GM21576 (cell line): ENCODE measurements around the gene TEAD2.
"Not testable (repeated sequence)": the region's sequence is repeated elsewhere in the genome, so short reads cannot be mapped to it uniquely, and the experiment has no call there.

Experiments used
- ATAC-seq: cut with Tn5 transposase; IDR thresholded peaks from one replicate; pipeline ENCODE4 v1.9.1; 2021; ENCODE audit warnings: mild to moderate bottlenecking, moderate library complexity; ENCODE audit not compliant: unreplicated experiment

The TEAD2 gene

DNA sequence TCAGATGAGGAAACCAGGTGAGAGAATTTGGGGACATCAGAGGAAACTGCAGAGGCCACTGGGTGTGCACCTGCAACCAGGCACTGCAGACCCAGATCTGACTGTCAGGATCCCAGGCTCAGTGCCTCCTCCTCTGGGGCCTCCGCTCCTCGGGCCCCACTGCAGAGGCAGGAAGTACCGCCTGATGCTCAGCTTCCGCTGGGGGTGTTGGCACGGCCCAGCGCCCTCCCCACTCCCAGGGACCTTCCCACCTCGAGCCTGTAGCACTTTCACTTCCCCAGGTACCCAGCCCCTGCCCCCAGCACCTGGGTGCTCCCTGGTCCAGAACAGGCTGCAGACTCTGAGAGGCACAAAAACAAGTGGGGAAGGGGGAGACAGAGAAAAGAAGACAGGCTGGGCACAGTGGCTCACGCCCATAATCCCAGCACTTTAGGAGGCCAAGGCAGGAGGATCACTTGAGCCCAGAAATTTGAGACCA, 28.4 kb downstream of the TEAD2 start:
- peak; percentile 41 for ATAC-seq

DNA sequence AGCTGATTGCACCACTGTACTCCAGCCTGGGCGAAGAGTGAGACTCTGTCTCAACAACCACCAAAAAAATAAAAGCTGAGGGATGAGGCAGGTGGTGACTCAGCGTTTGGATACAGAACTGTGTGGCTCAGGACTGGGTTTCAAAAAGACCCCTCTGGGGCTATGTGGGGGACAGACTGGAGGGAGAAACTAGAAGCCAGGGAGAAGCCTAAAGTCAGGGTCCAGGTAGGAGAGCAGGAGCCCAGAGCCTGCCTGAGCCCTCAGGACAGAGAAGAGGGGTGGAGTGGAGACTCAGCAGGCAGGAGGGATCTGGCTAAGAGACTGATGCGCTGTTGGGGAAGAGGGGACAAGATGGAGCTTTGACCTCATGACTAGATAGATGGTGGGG, 28.8 kb downstream of the TEAD2 start:
- no peak for ATAC-seq

DNA sequence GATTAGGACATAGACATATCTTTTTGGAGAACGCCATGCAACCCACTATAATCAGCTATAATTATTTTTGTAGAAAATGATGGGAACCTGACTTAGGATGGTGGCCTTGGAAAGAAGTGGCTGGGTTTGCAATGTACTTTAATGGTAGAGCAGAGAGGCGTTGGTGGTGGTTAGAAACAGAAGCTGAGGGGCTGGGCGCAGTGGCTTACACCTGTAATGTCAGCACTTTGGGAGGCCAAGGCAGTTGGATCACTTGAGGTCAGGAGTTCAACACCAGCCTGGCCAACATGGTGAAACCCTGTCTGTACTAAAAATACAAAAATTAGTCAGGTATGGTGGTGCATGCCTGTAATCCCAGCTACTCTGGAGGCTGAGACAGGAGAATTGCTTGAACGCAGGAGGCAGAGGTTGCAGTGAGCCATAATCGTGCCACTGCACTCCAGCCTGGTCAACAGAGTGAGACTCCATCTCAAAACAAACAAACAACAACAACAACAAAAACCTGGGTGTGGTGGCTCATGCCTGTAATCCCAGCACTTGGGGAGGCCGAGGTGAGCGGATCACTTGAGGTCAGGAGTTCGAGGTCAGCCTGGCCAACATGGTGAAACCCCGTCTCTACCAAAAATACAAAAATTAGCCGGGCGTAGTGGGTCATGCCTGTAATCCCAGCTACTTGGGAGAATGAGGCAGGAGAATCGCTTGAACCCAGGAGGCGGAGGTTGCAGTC, 29.4 kb downstream of the TEAD2 start:
- ATAC-seq: not testable (repeated sequence)

DNA sequence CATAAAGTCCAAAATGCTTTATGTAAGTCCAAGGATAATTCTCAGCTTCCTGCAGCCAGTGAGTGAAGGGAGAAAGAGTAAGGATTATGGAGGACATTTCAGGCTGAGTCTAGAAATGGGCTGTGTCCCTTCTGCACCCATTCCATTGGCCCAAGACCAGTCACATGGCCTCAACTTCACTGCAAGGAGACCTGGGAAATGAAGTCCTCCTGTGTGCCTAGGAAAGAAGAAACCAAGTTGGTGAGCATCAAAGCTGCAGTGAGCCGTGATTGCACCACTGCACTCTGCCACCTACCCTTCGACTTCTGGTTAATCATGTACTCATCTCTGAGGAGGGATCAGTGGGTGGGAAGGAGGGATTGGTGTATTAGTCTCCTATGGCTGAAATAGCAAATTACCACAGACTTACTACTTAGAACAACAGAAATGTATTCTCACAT, 30.6 kb downstream of the TEAD2 start:
- ATAC-seq: peak; percentile 35

DNA sequence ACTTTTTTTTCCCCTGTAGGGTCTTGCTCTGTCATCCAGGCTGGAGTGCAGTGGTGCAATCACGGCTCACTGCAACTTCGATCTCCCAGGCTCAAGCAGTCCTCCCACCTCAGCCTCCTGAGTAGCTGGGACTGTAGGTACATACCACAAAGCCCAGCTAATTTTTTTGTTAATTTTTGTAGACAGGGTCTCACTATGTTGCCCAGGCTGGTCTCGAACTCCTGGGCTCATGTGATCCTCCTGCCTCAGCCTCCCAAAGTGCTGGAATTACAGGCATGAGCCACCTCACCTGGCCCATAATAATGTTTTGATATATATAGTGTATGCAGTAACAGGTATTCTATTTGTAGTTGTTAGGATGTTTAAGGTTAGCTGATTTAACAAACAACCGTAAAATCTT, 31.0 kb downstream of the TEAD2 start:
- not testable (repeated sequence) for ATAC-seq

DNA sequence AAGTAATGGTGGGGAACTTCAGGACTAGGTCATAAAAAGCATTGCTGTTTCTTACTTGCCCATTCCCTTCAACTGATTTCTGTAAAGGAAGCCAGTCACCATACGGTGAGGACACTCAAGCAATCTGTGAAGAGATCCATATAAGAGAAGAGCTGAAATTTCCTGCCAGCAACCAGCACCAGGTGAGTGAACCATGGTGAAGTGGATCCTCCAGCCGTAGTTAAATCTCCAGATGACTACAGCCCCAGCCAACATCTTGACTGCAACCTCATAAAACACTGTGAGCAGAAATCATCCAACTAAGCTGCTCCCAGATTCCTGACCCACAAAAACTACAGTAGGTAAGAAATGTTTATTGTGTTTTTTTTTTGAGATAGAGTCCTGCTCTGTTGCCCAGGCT, 33.5 kb downstream of the TEAD2 start:
- ATAC-seq: no peak

DNA sequence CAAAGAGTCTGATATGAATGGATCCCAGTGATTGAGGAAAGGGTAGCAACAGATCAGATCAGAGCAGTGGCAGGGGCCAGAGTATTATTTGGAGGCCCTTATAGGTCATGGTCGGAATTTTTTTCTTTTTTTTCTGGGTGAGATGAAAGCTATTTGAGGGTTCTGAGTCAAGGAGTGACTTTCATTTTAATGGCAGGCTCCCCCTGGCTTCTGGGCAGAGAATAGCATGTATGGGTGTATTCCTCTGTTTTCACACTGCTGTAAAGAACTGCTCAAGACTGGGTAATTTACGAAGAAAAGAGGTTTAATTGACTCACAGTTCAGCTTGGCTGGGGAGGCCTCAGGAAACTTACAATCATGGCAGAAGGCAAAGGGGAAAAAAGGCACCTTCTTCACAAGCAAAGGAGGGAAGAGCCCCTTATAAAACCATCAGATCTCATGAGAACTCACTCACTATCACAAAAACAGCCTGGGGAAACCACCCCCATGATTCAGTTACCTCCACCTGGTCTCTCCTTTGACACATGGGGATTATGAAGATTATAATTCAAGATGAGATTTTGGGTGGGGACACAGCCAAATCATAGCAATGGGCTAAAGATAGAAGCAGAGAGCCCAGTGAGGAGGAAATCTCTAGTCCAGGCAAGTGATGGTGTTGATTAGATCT, 34.2 kb downstream of the TEAD2 start:
- ATAC-seq: no peak

DNA sequence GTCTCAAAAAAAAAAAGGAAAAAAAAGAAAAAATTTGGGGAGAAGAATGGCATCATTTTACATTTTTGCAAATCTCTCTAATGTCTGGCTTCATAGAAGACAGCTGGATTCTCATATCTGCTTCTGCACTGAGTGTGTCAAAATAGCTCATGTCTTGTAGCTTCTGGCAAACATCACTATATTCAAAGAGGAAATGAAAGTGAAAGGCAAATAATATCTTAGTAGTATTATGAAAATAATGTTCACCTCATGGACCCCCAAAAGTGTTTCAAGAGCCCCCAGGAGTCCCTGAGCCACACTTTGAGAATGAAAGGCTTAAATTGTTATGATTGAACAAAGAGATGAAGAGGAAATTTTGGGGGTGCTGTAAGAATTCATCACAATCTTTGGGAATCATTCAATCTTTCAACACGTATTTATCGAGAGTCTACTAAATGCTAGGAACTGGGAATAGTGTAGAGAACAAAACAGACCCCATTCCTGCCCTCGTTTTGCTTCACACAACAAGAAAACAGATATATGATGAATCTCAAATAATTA, 36.0 kb downstream of the TEAD2 start:
- ATAC-seq: no peak

DNA sequence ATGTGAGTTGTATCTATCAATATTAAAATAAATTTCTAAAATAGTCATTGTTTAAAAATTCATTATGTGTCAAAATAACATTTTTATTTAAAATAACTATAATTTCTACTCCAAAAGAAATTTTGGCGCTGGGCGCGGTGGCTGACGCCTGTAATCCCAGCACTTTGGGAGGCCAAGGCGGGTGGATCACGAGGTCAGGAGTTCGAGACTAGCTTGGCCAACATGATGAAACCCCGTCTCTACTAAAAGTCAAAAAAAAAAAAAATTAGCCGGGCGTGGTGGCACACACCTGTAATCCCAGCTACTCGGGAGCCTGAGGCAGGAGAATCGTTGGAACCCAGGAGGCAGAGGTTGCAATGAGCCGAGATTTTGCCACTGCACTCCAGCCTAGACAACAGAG, 36.5 kb downstream of the TEAD2 start:
- ATAC-seq: not testable (repeated sequence)

DNA sequence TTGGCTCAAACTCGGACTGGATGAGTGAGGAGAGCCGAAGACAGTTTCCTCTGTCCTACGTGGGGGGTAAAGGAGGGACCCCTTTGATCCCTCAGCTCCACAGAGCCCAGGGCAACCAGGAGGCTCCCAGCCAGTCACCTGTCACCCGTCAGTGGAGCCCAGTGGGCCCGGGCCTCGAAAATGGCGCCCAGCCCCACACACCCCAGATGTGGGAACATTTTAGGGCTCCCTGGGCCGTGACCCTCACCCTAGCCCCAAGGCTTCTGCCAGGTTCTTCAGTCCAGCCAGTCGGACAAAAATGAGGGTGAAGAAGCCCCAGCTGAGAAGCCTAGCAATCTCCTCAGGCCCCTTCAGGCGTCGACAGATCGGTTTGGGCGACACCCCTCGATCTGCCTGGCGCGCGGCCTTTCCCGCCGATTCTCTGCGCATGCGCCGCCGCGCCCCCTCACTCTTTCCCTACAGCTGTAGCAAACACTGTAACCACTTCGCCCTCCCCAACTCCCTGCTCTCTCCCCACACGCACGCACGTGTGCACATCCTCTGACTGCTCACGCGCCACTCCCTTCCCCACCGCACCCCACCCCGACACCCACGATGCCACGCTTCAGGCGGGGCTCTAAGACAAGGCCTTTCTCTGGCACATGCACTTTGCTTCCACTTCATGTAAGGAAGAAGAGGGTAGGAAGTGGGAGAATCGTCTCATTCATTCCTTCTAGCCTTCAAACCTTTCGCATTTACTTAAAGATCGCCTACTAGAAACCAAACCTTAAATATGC, 37.2 kb downstream of the TEAD2 start, which contains the start of gene SLC6A16:
Gene SLC6A16 (minus strand): TSS at position 391 of the 776 bp plus-strand sequence. CDS start 13,844 bp downstream, outside the sequence.
- no peak for ATAC-seq

DNA sequence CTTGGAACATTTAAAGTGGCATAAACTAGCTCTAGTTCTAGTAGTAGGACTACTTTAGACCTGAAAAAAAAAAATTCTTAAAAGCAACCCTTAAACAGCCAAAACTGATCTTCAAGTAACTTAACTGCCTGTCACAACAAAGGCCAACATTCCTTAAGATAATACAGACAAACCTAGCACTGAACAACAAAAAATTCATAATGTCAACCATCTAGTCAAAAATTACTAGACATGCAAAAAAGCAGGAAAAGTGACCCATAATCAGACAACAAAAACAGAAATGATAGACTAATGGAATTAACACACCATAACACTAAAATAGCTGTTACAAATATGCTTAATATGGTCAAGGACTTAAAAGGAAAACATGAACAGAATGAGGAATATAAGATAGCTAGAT, 43.9 kb downstream of the TEAD2 start:
- no peak for ATAC-seq

DNA sequence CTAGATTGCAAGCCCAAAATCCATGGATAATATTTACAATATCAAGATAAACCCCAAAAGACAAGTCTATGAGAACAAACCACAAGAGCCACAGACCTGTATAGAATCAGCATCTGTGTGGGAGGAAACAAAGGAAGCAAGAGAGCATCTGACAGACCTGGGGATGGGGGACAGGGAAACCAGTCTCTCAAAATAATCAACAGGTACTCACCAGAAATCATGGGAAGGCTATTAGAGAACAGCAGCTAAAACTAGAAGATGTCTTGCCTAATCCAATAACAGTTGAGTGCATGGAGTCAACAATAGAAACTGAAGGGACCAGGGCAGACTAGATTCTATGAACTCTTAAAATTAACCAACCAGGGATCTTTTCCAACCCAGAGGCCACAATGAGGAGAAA, 45.9 kb downstream of the TEAD2 start:
- no peak for ATAC-seq

DNA sequence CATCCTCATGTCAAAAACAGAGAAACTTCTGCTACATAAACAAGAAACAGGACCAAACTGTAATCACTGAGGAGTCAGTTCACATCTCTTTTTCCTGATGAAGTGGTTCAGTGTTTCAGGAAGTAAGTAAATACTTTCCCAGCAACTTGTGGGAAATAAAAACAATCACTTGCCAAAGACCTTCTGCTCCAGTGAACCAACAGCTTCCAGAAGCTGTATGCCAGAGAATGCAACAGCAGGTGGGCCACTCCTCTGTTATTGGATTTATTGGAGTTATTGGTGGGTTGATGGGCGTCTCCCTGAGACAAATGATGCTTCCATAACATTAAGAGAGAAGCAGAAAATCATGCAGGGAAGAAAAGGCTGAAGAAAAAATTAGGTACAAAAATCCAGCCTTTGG, 47.1 kb downstream of the TEAD2 start:
- ATAC-seq: no peak

DNA sequence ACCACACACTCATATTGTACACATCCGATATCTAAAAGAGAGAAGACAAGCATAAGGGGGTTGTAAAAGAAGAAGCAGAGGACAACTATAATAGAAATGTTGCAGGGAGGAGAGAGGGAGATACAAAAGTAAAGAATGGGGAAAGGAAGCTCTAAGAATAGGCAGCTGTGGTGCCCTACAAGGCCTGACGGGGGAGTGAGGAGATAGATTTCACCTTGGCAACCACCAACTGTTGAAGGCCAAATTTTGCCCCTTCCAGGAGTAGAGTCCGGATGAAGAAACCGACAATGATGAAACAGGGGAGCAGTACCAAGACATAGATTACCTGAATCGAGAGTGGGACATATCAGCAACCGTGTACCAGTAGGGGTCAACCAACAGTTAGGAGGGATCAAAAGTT, 53.1 kb downstream of the TEAD2 start:
- no peak for ATAC-seq

DNA sequence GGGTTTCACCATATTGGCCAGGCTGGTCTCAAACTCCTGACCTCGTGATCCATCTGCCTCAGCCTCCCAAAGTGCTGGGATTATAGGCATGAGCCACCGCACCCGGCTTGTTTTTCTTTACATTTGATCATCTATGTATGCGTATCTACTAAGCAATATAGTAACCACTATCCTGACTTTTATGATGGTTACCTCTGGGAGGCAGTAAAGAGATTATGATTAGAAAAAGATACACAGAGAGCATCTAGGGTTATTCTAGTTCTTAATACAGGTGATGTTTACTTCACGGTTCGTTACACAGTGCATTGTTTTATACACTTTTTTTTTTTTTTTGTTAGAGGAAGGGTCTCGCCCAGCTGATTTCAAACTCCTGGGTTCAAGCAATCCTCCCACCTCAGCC, 55.5 kb downstream of the TEAD2 start:
- not testable (repeated sequence) for ATAC-seq

DNA sequence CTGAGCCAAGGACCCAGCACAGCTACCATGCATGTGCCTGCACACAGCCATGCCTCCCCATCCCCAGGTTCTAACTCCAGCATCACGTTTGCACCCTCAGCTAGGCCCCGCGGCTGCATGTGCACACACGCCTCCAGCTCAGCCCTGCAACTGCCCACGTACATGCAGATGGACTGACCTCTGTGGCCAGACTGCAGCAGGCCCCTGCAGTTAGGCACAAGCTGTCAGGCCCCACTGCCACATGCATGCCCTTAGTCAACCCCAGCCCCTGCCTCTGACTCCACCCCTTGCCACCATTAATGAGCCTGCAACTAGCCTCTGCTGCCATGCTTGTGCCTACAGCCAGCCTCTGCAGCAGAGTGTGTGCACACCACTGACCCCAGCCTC, 60.4 kb downstream of the TEAD2 start:
- no peak for ATAC-seq

DNA sequence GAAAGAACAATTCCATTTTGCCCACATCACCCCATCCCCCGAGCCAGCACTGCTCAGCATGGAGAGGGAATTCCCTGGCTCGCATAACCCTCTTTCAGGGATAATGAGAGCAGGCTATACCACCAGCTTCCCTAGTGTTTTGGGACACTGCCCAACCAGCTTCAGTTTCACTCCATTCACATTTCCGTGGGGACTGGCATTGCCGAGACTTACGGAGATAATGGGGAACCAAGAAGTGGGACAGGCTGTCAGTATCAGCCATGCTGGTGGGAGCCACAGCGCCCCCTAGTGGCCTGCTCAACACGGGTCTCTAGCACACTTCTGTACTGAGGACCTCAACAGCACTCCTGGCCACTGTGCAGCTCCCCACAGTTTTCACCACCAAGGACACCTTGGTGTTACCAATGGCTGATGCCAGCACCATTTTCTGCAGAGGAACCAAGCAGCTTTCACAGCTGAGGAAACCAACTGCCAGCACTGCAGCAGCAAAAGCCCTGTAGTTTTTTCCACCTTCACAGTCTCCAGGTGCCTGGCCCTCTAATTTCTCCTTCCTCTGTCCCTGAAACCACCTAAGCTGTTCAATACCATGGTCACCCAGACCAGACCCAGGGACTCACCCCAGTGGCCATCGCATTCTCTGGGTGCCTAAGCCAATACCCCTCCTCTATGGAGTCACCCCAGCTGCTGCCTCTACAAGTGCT, 60.9 kb downstream of the TEAD2 start:
- ATAC-seq: no peak

DNA sequence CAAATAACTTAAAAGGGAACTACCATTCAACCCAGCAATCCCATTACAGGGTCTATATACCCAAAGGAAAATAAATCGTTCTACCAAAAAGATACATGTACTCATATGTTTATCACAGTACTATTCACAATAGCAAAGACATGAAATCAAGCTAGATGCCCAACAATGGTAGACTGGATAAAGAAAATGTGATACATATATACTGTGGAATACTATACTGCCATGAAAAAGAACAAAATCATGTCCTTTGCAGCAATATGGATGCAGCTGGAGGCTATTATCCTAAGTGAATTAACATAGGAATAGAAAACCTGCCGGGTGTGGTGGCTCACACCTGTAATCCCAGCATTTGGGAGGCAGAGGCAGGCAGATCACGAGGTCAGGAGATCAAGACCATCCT, 63.6 kb downstream of the TEAD2 start:
- not testable (repeated sequence) for ATAC-seq

DNA sequence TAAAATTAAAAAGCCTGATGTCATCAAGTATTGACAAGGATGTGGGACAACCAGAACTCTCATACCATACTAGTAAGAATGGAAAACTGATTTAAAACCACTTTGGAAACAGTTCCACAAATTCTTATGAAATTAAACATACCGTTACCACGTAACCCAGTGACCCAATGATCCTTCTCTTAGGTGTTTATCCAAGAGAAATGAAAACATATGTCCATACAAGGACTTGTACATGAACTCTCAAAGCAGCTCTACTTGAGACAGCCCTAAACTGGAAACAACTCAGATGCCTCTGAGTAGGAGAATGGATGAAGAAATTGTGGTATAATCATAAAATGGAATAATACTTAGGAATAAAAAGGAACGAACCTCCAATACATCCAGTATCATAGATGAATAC, 64.8 kb downstream of the TEAD2 start:
- ATAC-seq: no peak

DNA sequence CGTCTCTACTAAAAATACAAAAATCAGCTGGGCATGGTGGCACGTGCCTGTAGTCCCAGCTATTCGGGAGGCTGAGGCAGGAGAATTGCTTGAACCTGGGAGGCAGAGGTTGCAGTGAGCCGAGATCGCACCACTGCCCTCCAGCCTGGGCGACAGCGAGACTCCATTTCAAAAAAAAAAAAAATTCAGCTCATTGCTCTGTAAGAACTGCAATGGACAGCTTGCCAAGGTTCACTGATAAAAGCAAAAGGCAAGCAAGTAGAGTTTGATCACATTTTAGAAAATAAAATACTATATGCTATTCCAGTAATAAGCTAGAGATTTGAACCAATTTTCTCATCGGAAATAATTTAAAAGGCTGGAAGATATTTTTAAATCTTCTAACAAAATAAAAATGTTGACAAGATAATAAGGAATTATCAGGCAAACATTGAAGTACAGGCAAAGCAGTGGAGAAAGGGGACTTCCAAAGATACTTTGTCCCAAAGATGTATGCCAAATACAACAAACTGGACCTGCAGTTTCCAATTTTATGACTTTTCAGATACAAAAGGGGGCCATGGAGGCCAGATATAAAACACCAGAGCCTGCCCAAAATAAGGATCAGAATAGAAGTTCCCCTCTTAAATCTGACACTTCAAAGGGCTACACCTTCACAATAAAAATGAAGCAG, 66.9 kb downstream of the TEAD2 start:
- no peak for ATAC-seq
